Breast epithelium (tissue), 4 donors: ENCODE data around the gene TRIM40. TPM values are rescaled to one million over a fixed set of nuclear protein-coding genes. Genes with fewer than 3 reads are reported as not detected.
"Not testable (repeated sequence)": the region's sequence is repeated elsewhere in the genome, so short reads cannot be mapped to it uniquely, and the experiment has no call there.

Experiments used
- DNase-seq, 2 donors: peaks; one replicate each; pipeline ENCODE4 v3.0.0-alpha.2; 2019; ENCODE audit warnings: low spot score in 2 of 2
- H3K27ac ChIP-seq, 2 donors: fragments of 200-600 bp; sonication (generic) in 1 of 2; one replicate each; pipeline ENCODE4 v1.5.1; 2016 to 2019; ENCODE audit warnings: mild to moderate bottlenecking in 1 of 2
- H3K27me3 ChIP-seq, 2 donors: fragments of 200-600 bp; sonication (generic) in 1 of 2; one replicate each; pipeline versions ENCODE4 v1.5.1 to v1.6.0; 2017 to 2019; ENCODE audit warnings: control low read depth in 1 of 2, mild to moderate bottlenecking in 1 of 2
- H3K36me3 ChIP-seq: fragments of 200-600 bp; one replicate; pipeline ENCODE4 v1.5.1; 2019
- H3K4me1 ChIP-seq, 2 donors: fragments of 200-600 bp; sonication (generic); one replicate each; pipeline ENCODE4 v1.5.1; 2016 to 2019; ENCODE audit warnings: control low read depth in 1 of 2
- H3K4me3 ChIP-seq, 3 donors: fragments of 200-600 bp; sonication (generic); 1 replicate in 2 of 3; 2 replicates in 1 of 3; pipeline ENCODE4 v1.5.1; 2016 to 2019; ENCODE audit warnings: mild to moderate bottlenecking in 3 of 3, moderate library complexity in 2 of 3
- H3K9me3 ChIP-seq, 2 donors: fragments of 200-600 bp; sonication (generic) in 1 of 2; one replicate each; pipeline ENCODE4 v1.5.1; 2016 to 2019; ENCODE audit warnings: control low read depth in 1 of 2
- POLR2A ChIP-seq: fragments of 450-650 bp; IDR thresholded peaks from one replicate; pipeline ENCODE4 v1.6.1; 2016; ENCODE audit warnings: antibody characterized with exemption, mild to moderate bottlenecking, moderate library complexity
- POLR2AphosphoS5 ChIP-seq, 3 donors: sonication (generic); formaldehyde crosslinking; IDR thresholded peaks; one replicate each; pipeline ENCODE4 v1.6.1; 2017; ENCODE audit warnings: antibody characterized with exemption in 3 of 3
- intact Hi-C: fragments of 100-400 bp; cut with DNase I; formaldehyde crosslinking; loops from one replicate; pipeline ENCODE4 v1.15.1; 2023; ENCODE audit warnings: low total_unique reads
- total RNA-seq, 3 donors: library from RNA; depleted of rRNA; stranded (reverse); fragments of >200 nt; gene quantifications; one replicate each; pipeline ENCODE4 v1.1.0, GENCODE V29; 2016
- TF ChIP-seq, protein P1 (sequence below), 3 donors: fragments of 450-650 bp; IDR thresholded peaks; one replicate each; pipeline ENCODE4 v1.5.1; 2016 to 2017; ENCODE audit warnings: antibody characterized with exemption in 3 of 3, mild to moderate bottlenecking in 3 of 3, moderate library complexity in 3 of 3

Gene TRIM40
- total RNA-seq, 3 donors from 2014 or later: 0.33 TPM; not detected in 2

DNA sequence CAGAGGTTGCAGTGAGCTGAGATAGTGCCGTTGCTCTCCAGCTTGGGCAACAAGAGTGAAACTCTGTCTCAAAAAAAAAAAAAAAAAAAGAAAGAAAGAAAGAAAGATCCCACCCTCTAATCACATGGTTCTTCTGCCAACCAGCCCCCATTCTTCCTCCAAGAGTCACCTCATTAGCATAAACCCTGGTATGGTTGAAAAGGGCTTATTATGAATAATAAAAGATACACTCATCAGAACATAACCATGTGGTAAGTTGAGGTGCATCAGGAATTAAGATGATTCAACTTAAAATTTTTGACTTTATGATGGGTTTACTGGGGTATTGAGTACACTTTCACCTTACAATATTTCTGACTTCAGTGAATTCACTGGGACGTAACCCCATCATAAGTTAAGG, 793 bp upstream of the TRIM40 start:
- TF ChIP-seq, protein P1, sequence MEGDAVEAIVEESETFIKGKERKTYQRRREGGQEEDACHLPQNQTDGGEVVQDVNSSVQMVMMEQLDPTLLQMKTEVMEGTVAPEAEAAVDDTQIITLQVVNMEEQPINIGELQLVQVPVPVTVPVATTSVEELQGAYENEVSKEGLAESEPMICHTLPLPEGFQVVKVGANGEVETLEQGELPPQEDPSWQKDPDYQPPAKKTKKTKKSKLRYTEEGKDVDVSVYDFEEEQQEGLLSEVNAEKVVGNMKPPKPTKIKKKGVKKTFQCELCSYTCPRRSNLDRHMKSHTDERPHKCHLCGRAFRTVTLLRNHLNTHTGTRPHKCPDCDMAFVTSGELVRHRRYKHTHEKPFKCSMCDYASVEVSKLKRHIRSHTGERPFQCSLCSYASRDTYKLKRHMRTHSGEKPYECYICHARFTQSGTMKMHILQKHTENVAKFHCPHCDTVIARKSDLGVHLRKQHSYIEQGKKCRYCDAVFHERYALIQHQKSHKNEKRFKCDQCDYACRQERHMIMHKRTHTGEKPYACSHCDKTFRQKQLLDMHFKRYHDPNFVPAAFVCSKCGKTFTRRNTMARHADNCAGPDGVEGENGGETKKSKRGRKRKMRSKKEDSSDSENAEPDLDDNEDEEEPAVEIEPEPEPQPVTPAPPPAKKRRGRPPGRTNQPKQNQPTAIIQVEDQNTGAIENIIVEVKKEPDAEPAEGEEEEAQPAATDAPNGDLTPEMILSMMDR (IDR thresholded peaks at IDR 0.05): no peak
- TF ChIP-seq POLR2A: no peak
- TF ChIP-seq POLR2AphosphoS5 (IDR thresholded peaks at IDR 0.05): no peak
- Histone ChIP-seq H3K27me3 (peaks cover 0 to 19% of the 10 kb centered on the region in 2 donors), H3K27ac (no peak overlapping the region), H3K9me3 (no peaks in the 10 kb centered on the region), H3K36me3 (no peaks in the 10 kb centered on the region), H3K4me1 (no peaks in the 10 kb centered on the region), H3K4me3 (no peak overlapping the region)
- no peak for DNase-seq
- intact Hi-C loops: no loop called here

DNA sequence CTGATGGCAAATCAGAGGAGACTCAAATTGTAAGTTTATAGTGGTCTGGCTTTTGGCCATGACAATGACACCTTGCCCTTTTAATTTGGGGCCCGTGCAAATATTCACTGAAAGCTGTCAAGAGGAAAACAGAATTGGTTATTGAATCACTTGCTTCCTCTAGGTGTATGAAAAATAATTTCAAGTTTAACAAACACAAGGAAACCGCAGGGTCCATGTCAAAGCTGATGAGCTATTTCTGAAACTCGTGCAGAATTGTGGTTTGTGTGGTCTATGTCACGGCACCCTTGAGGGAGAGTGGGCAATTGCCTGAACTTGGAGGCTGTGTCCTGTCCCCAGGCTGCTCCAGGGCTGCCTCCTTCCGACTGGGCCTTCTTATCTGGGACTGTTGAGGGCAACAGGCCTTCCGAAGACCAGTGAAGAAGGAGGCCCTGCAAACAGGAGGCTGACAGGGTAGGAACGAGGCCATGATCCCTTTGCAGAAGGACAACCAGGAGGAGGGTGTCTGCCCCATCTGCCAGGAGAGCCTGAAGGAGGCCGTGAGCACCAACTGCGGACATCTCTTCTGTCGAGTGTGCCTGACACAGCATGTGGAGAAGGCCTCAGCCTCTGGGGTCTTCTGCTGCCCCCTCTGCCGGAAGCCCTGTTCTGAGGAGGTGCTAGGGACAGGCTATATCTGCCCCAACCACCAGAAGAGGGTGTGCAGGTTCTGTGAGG, 788 bp downstream of the TRIM40 start:
- Histone ChIP-seq H3K27ac (no peak overlapping the region), H3K9me3 (no peaks in the 10 kb centered on the region), H3K4me3 (no peak overlapping the region), H3K4me1 (no peaks in the 10 kb centered on the region), H3K27me3 (peaks cover 0 to 8% of the 10 kb centered on the region in 2 donors), H3K36me3 (no peaks in the 10 kb centered on the region)
- intact Hi-C loops: no loop called here
- TF ChIP-seq POLR2A: no peak
- TF ChIP-seq POLR2AphosphoS5 (IDR thresholded peaks at IDR 0.05): no peak
- TF ChIP-seq, protein P1 (IDR thresholded peaks at IDR 0.05): no peak
- DNase-seq: no peak

DNA sequence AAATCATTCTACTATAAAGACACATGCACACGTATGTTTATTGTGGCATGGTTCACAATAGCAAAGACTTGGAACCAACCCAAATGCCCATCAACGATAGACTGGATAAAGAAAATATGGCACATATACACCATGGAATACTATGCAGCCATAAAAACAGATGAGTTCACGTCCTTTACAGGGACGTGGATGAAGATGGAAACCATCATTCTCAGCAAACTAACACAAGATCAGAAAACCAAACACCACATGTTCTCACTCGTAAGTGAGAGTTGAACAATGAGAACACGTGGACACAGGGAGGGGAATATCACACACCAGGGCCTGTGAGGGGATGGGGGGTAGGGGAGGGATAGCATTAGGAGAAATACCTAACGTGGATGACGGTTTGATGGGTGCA, 4.3 kb downstream of the TRIM40 start:
- H3K4me1 ChIP-seq, H3K4me3 ChIP-seq, H3K36me3 ChIP-seq, H3K9me3 ChIP-seq, H3K27ac ChIP-seq, H3K27me3 ChIP-seq, intact Hi-C loops, DNase-seq: not testable (repeated sequence)

DNA sequence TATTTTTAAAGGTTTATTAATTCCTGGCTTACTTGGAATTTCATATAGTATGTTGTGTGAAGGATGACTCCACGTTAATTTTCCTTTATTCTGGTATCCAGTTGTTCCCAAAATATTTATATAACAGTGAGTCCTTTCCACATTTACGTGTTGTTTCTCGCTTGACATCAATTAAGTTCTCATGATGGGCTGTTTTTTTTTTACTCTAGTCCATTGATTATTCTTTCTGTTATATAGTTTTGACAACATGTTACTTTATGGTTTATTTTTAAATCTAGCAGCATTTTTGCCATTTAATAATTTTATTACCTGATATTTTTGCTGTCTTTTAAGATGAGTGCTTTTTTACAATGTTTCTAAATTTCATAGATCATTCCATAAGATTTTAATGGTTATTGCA, 6.7 kb downstream of the TRIM40 start:
- DNase-seq: no peak
- no peaks in the 10 kb centered on the region for H3K4me1 ChIP-seq
- TF ChIP-seq, protein P1 (IDR thresholded peaks at IDR 0.05): no peak
- no peak for TF ChIP-seq POLR2AphosphoS5 (IDR thresholded peaks at IDR 0.05)
- TF ChIP-seq POLR2A: no peak
- no peaks in the 10 kb centered on the region for H3K9me3 ChIP-seq
- peaks cover 0 to 4% of the 10 kb centered on the region in 2 donors for H3K27me3 ChIP-seq
- H3K4me3 ChIP-seq: no peak overlapping the region
- H3K27ac ChIP-seq: no peak overlapping the region
- no peaks in the 10 kb centered on the region for H3K36me3 ChIP-seq
- intact Hi-C loops: no loop called here

DNA sequence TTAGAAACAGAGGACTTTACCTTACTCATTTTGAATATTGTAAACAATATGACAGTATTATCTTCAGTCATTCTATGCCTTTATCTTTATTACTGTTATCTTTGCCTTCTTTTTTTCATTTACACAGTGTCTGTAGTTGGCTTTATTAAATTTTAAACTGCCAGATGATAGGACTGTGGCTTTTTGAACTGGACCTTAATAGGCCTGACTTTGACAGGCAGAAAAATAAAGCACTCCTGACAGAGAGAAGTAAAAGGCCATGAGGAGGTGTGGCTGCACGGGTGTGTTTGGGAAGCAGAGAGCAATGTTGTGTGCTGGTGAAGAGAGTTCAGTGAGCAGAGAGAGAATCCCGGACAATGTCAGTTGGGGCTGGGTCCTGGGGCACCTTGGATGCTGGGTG, 7.8 kb downstream of the TRIM40 start:
- intact Hi-C loops: no loop called here
- Histone ChIP-seq H3K36me3 (no peaks in the 10 kb centered on the region), H3K9me3 (no peaks in the 10 kb centered on the region), H3K4me3 (no peak overlapping the region), H3K27ac (no peak overlapping the region), H3K4me1 (no peaks in the 10 kb centered on the region), H3K27me3 (peaks cover 0 to 4% of the 10 kb centered on the region in 2 donors)
- TF ChIP-seq, protein P1 (IDR thresholded peaks at IDR 0.05): no peak
- TF ChIP-seq POLR2A (no peak), POLR2AphosphoS5 (IDR thresholded peaks at IDR 0.05) (no peak)
- DNase-seq: no peak
